K562 (cell line): Measurements from ENCODE around the gene RAD54L. TPM values are rescaled to one million over a fixed set of nuclear protein-coding genes. Genes with fewer than 3 reads are reported as not detected.

Experiments used
- BCOR ChIP-seq: fragments of 450-650 bp; IDR thresholded peaks from 2 replicates; pipeline ENCODE4 v1.6.1; 2016
- BRD9 ChIP-seq: fragments of 450-650 bp; IDR thresholded peaks from 2 replicates; pipeline ENCODE4 v1.6.1; 2018; ENCODE audit warnings: low read depth; ENCODE audit not compliant: partially characterized antibody
- CREM ChIP-seq: IDR thresholded peaks from 2 replicates; pipeline ENCODE4 v1.6.1; 2014; ENCODE audit warnings: antibody characterized with exemption, low read depth
- HMG20B ChIP-seq: fragments of 250-450 bp; sonication (Bioruptor Pico); IDR thresholded peaks from 2 replicates; pipeline ENCODE4 v1.5.0; 2021; ENCODE audit warnings: mild to moderate bottlenecking
- KAT7 ChIP-seq: sonication (generic); formaldehyde crosslinking; IDR thresholded peaks from 2 replicates; pipeline ENCODE4 v1.8.0; 2022; ENCODE audit warnings: missing genetic modification reagents, mild to moderate bottlenecking, borderline replicate concordance
- MBD2 ChIP-seq: sonication (generic); IDR thresholded peaks from 2 replicates; pipeline ENCODE4 v1.6.1; 2016; ENCODE audit warnings: low read depth, borderline replicate concordance
- NR4A1 ChIP-seq, 2 experiments: fragments of 250-450 bp in 1 of 2; fragments of 450-650 bp in 1 of 2; sonication (Bioruptor Pico) in 1 of 2; IDR thresholded peaks; 2 replicates each; pipeline versions ENCODE4 v1.4.0 to v1.6.1; 2016 to 2020; ENCODE audit warnings: mild to moderate bottlenecking in 2 of 2, missing compliant biosample characterization in 1 of 2, missing genetic modification characterization in 1 of 2, moderate library complexity in 1 of 2
- POLR3A ChIP-seq: IDR thresholded peaks from 2 replicates; pipeline ENCODE4 v1.6.1; 2011; ENCODE audit warnings: borderline replicate concordance, mild to moderate bottlenecking, moderate library complexity; ENCODE audit not compliant: insufficient read length, insufficient read depth; ENCODE audit errors: extremely low read depth
- RFX7 ChIP-seq: fragments of 250-450 bp; sonication (Bioruptor Pico); IDR thresholded peaks from 2 replicates; pipeline ENCODE4 v1.5.1; 2021; ENCODE audit warnings: mild to moderate bottlenecking
- ZC3H11A ChIP-seq: IDR thresholded peaks from 2 replicates; pipeline ENCODE4 v1.6.1; 2012; ENCODE audit warnings: low read depth, low read length, improper control_type of control experiment
- ZNF384 ChIP-seq: IDR thresholded peaks from 2 replicates; pipeline ENCODE4 v1.6.1; 2012; ENCODE audit warnings: low read depth, low read length, improper control_type of control experiment
- ZNF444 ChIP-seq: fragments of 250-450 bp; sonication (Bioruptor Pico); IDR thresholded peaks from 2 replicates; pipeline ENCODE4 v1.4.0; 2020; ENCODE audit warnings: mild to moderate bottlenecking, moderate library complexity
- ZNF445 ChIP-seq: fragments of 250-450 bp; sonication (Bioruptor Pico); IDR thresholded peaks from 2 replicates; pipeline ENCODE4 v1.4.0; 2020; ENCODE audit warnings: low read depth, mild to moderate bottlenecking, moderate library complexity
- ZNF766 ChIP-seq: fragments of 200-800 bp; sonication (Bioruptor generic); conservative IDR thresholded peaks from 2 replicates; pipeline ENCODE4 v1.6.1; 2016; ENCODE audit warnings: missing genetic modification characterization, missing compliant biosample characterization
- ZNF79 ChIP-seq: fragments of 250-450 bp; sonication (Bioruptor Pico); IDR thresholded peaks from 2 replicates; pipeline ENCODE4 v1.4.0; 2020; ENCODE audit warnings: low read depth, mild to moderate bottlenecking, moderate library complexity
- polyA plus RNA-seq, 8 experiments: library from polyadenylated mRNA; depleted of rRNA in 4 of 8; stranded (reverse) in 5 of 8; unstranded in 3 of 8; fragments of >200 nt; fragmentation: Nextera tagmentation in 2 of 8; fragmentation: Illumina TruSeq in 1 of 8; extraction: Ambion mirVana in 2 of 8; extraction: Trizol in 1 of 8; gene quantifications; 2 replicates each; pipeline versions ENCODE4 v1.2.1 to v1.2.3, GENCODE V29; 2011 to 2014; ENCODE audit warnings: inconsistent platforms in 1 of 8, missing spikeins in 1 of 8
- total RNA-seq, 7 experiments: library from RNA; depleted of rRNA in 6 of 7; stranded (reverse); fragments of >200 nt in 6 of 7; fragmentation: Illumina TruSeq in 2 of 7; extraction: Trizol in 2 of 7; gene quantifications; 2 replicates each; pipeline versions ENCODE4 v1.2.1 to v1.2.3, GENCODE V29; 2011 to 2021; ENCODE audit warnings: low replicate concordance in 1 of 7
- TF ChIP-seq, protein P1 (sequence below): fragments of 450-650 bp; formaldehyde crosslinking; IDR thresholded peaks from 2 replicates; pipeline ENCODE4 v1.4.0; 2020; ENCODE audit warnings: mild to moderate bottlenecking
- TF ChIP-seq, protein P2 (sequence below): fragments of 250-450 bp; sonication (Bioruptor Pico); IDR thresholded peaks from 2 replicates; pipeline ENCODE4 v1.8.0; 2022; ENCODE audit warnings: moderate library complexity, mild to moderate bottlenecking, inconsistent platforms
- TF ChIP-seq, protein P3 (sequence below): IDR thresholded peaks from 3 replicates; pipeline ENCODE4 v1.6.1; 2011; ENCODE audit warnings: borderline replicate concordance, mild to moderate bottlenecking, moderate library complexity; ENCODE audit not compliant: insufficient read length; ENCODE audit errors: extremely low read depth
- TF ChIP-seq, protein P4 (sequence below): fragments of 450-650 bp; IDR thresholded peaks from one replicate; pipeline ENCODE4 v1.6.1; 2018; ENCODE audit warnings: mild to moderate bottlenecking, moderate library complexity; ENCODE audit not compliant: partially characterized antibody
- TF ChIP-seq, protein P5 (sequence below): IDR thresholded peaks from 2 replicates; pipeline ENCODE4 v1.6.1; 2012; ENCODE audit warnings: low read depth, low read length, improper control_type of control experiment, borderline replicate concordance

Gene RAD54L
- total and polyA plus RNA-seq, 9 of the 15 experiments (the other 6 are each of a cell fraction or from before 2014, with no cell fraction given) = 17.9 to 92.3 (median 37.5) TPM

DNA sequence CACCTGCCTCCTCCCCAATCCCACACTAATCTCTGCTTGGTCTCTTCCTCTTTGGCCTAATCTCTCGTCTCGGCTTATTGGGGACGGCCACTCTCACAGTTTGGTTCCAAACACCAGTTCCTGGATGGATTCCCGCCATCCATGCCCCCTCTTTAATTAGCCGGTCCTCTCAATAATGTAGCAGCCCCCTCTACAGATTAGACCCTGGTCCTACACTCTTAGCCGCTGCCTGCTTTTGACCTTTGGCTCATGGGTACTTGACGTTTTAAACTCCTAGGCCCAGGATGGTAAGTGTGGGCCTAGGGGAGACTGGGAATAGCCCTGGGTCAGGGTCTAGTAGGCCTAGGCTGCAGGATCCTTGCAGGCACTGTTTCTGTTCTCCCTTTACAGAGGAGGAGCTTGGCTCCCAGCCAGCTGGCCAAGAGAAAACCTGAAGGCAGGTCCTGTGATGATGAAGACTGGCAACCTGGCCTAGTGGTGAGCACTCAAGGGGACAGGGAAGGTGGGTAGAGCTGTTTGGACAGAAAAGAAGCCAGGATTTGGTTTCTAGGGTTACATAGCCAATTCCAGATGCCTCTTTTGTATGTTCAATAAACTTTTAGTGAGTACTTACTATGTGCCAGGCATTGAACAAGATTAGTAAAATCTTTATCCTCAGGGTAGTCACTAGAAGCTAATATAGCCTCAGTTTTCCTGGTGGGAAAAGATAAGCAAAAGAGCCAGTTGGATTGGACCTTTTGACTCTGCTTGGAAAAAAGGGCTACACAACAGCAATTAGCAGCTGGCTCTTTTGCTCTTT is 758 bp downstream of the RAD54L start (continued):
- TF ChIP-seq BRD9 (peak; percentile 63), RFX7 (CRISPR knock-in tag) (no peak), KAT7 (CRISPR knock-in tag) (no peak), NR4A1 (CRISPR knock-in tag; IDR thresholded peaks at IDR 0.05) (no peak), NR4A1 (tag; IDR thresholded peaks at IDR 0.05) (no peak), MBD2 (no peak), ZNF444 (CRISPR knock-in tag) (no peak), ZC3H11A (no peak), CREM (no peak), ZNF384 (no peak), BCOR (no peak), ZNF766 (CRISPR knock-in tag) (no peak), POLR3A (no peak), ZNF79 (CRISPR knock-in tag) (no peak), ZNF445 (no peak), HMG20B (CRISPR knock-in tag) (no peak)
- TF ChIP-seq, protein P1, sequence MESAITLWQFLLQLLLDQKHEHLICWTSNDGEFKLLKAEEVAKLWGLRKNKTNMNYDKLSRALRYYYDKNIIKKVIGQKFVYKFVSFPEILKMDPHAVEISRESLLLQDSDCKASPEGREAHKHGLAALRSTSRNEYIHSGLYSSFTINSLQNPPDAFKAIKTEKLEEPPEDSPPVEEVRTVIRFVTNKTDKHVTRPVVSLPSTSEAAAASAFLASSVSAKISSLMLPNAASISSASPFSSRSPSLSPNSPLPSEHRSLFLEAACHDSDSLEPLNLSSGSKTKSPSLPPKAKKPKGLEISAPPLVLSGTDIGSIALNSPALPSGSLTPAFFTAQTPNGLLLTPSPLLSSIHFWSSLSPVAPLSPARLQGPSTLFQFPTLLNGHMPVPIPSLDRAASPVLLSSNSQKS (CRISPR knock-in tag) = no peak
- TF ChIP-seq, protein P2, sequence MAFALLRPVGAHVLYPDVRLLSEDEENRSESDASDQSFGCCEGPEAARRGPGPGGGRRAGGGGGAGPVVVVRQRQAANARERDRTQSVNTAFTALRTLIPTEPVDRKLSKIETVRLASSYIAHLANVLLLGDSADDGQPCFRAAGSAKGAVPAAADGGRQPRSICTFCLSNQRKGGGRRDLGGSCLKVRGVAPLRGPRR (CRISPR knock-in tag) = no peak
- TF ChIP-seq, protein P3, sequence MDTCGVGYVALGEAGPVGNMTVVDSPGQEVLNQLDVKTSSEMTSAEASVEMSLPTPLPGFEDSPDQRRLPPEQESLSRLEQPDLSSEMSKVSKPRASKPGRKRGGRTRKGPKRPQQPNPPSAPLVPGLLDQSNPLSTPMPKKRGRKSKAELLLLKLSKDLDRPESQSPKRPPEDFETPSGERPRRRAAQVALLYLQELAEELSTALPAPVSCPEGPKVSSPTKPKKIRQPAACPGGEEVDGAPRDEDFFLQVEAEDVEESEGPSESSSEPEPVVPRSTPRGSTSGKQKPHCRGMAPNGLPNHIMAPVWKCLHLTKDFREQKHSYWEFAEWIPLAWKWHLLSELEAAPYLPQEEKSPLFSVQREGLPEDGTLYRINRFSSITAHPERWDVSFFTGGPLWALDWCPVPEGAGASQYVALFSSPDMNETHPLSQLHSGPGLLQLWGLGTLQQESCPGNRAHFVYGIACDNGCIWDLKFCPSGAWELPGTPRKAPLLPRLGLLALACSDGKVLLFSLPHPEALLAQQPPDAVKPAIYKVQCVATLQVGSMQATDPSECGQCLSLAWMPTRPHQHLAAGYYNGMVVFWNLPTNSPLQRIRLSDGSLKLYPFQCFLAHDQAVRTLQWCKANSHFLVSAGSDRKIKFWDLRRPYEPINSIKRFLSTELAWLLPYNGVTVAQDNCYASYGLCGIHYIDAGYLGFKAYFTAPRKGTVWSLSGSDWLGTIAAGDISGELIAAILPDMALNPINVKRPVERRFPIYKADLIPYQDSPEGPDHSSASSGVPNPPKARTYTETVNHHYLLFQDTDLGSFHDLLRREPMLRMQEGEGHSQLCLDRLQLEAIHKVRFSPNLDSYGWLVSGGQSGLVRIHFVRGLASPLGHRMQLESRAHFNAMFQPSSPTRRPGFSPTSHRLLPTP = no peak
- TF ChIP-seq, protein P4, sequence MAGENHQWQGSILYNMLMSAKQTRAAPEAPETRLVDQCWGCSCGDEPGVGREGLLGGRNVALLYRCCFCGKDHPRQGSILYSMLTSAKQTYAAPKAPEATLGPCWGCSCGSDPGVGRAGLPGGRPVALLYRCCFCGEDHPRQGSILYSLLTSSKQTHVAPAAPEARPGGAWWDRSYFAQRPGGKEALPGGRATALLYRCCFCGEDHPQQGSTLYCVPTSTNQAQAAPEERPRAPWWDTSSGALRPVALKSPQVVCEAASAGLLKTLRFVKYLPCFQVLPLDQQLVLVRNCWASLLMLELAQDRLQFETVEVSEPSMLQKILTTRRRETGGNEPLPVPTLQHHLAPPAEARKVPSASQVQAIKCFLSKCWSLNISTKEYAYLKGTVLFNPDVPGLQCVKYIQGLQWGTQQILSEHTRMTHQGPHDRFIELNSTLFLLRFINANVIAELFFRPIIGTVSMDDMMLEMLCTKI = no peak
- TF ChIP-seq, protein P5, sequence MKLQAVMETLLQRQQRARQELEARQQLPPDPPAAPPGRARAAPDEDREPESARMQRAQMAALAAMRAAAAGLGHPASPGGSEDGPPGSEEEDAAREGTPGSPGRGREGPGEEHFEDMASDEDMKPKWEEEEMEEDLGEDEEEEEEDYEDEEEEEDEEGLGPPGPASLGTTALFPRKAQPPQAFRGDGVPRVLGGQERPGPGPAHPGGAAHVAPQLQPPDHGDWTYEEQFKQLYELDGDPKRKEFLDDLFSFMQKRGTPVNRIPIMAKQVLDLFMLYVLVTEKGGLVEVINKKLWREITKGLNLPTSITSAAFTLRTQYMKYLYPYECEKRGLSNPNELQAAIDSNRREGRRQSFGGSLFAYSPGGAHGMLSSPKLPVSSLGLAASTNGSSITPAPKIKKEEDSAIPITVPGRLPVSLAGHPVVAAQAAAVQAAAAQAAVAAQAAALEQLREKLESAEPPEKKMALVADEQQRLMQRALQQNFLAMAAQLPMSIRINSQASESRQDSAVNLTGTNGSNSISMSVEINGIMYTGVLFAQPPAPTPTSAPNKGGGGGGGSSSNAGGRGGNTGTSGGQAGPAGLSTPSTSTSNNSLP = peak; percentile 38; the same call in 1 of the 2 replicates
